HepG2 (cell line): ENCODE data around the gene REP15. TPM values are rescaled to one million over a fixed set of nuclear protein-coding genes. Genes with fewer than 3 reads are reported as not detected.

ENCODE experiments used
- ATAC-seq: fragments of 200-7000 bp; cut with Tn5 transposase; 3 replicates; pipeline ENCODE4 v1.9.1; 2020; ENCODE audit warnings: mild to moderate bottlenecking, moderate library complexity
- BruUV-seq: library from RNA; stranded (reverse); fragments of 400-500 nt; replicated peaks from 2 replicates; lab custom pipeline; 2021; lab: Mats Ljungman, UMichigan
- CTCF ChIA-PET: fragments of 300-600 bp; formaldehyde crosslinking; extraction: SDS; loops from one replicate; lab custom pipeline; 2021; ENCODE audit warnings: low total read pairs, inconsistent platforms, low intra/inter-chr PET ratio; lab: Yijun Ruan, JAX
- POLR2A ChIA-PET: fragments of 350-600 bp; sonication (Branson Sonifier 250); formaldehyde crosslinking; loops from one replicate; lab custom pipeline; 2020; ENCODE audit warnings: antibody characterized with exemption, inconsistent platforms; lab: Yijun Ruan, JAX
- DNase-seq: peaks from one replicate; pipeline ENCODE4 v3.0.0-alpha.2; 2015; ENCODE audit warnings: low spot score
- FAIRE-seq: peaks from 3 replicates; lab custom pipeline; 2011; peaks lifted over from hg19 to GRCh38; lab: Jason Lieb, UNC
- H2AFZ ChIP-seq: one replicate; pipeline ENCODE4 v1.6.1; 2011; ENCODE audit warnings: low read length, inconsistent platforms
- H3K27ac ChIP-seq: fragments of 300-600 bp; 3 replicates; pipeline ENCODE4 v1.8.0; 2011; ENCODE audit warnings: mixed run types, mild to moderate bottlenecking, mixed read lengths, low read length, inconsistent platforms; ENCODE audit not compliant: insufficient read depth; ENCODE audit errors: extremely low read length
- H3K27me3 ChIP-seq, 2 experiments: fragments of 200-600 bp in 1 of 2; 2 replicates in 1 of 2; 3 replicates in 1 of 2; pipeline versions ENCODE4 v1.6.0 to v1.8.0; 2011; ENCODE audit warnings: low read length in 2 of 2, mild to moderate bottlenecking in 2 of 2, moderate library complexity in 2 of 2, inconsistent platforms in 1 of 2; ENCODE audit not compliant: insufficient read depth in 2 of 2, control insufficient read depth in 1 of 2
- H3K36me3 ChIP-seq, 2 experiments: fragments of 200-600 bp in 1 of 2; replicated peaks in 1 of 2; 2 replicates in 1 of 2; 3 replicates in 1 of 2; pipeline versions ENCODE4 v1.5.1 to v1.8.0; 2011; ENCODE audit warnings: low read length in 2 of 2, inconsistent platforms in 1 of 2; ENCODE audit not compliant: insufficient read depth in 2 of 2, control insufficient read depth in 1 of 2
- H3K4me1 ChIP-seq: 2 replicates; pipeline ENCODE4 v1.5.1; 2012; ENCODE audit warnings: low read length, inconsistent platforms; ENCODE audit not compliant: insufficient read depth
- H3K4me2 ChIP-seq: 2 replicates; pipeline ENCODE4 v1.6.0; 2011; ENCODE audit warnings: low read depth, low read length, inconsistent platforms
- H3K4me3 ChIP-seq, 3 experiments: fragments of 200-600 bp in 1 of 3; sonication (generic), shearing (Covaris generic) in 1 of 3; replicated peaks in 1 of 3; 2 replicates each; pipeline ENCODE4 v1.5.1; 2011 to 2016; ENCODE audit warnings: low read length in 3 of 3, inconsistent platforms in 2 of 3, low read depth in 2 of 3, mild to moderate bottlenecking in 2 of 3, control low read depth in 1 of 3, mixed read lengths in 1 of 3; ENCODE audit not compliant: insufficient read depth in 1 of 3
- H3K79me2 ChIP-seq: one replicate; pipeline ENCODE4 v1.6.1; 2011; ENCODE audit warnings: low read length, inconsistent platforms; ENCODE audit not compliant: insufficient read depth
- H3K9ac ChIP-seq: 2 replicates; pipeline ENCODE4 v1.6.0; 2011; ENCODE audit warnings: mild to moderate bottlenecking, low read depth, low read length, inconsistent platforms; ENCODE audit not compliant: insufficient read depth
- H3K9me3 ChIP-seq: 2 replicates; pipeline ENCODE4 v1.5.1; 2012; ENCODE audit warnings: mild to moderate bottlenecking, low read length
- H4K20me1 ChIP-seq: 2 replicates; pipeline ENCODE4 v1.6.0; 2011; ENCODE audit warnings: inconsistent platforms, mild to moderate bottlenecking, low read length, moderate library complexity; ENCODE audit not compliant: insufficient read depth
- EP300 ChIP-seq, 3 experiments: sonication (generic) in 1 of 3; formaldehyde crosslinking in 1 of 3; IDR thresholded peaks; 2 replicates each; pipeline versions ENCODE4 v1.5.1 to v1.6.1; 2011 to 2020; ENCODE audit warnings: low read depth in 2 of 3, low read length in 2 of 3, borderline replicate concordance in 1 of 3, improper control_type of control experiment in 1 of 3, mild to moderate bottlenecking in 1 of 3, missing genetic modification reagents in 1 of 3, moderate library complexity in 1 of 3
- HNF4A ChIP-seq: sonication (generic); formaldehyde crosslinking; IDR thresholded peaks from 2 replicates; pipeline ENCODE4 v1.4.0; 2020; ENCODE audit warnings: missing genetic modification reagents
- PLRG1 ChIP-seq: fragments of 450-650 bp; conservative IDR thresholded peaks from 2 replicates; pipeline ENCODE4 v1.6.1; 2016
- PPARG ChIP-seq: conservative IDR thresholded peaks from 2 replicates; pipeline ENCODE4 v1.6.1; 2016; ENCODE audit warnings: missing biosample characterization, missing genetic modification reagents
- SOX5 ChIP-seq: IDR thresholded peaks from 2 replicates; pipeline ENCODE4 v1.6.1; 2016; ENCODE audit warnings: borderline replicate concordance
- ZMYM3 ChIP-seq: sonication (generic); formaldehyde crosslinking; IDR thresholded peaks from 2 replicates; pipeline ENCODE4 v1.5.1; 2020; ENCODE audit warnings: mild to moderate bottlenecking, missing genetic modification reagents
- ZNF205 ChIP-seq: IDR thresholded peaks from 2 replicates; pipeline ENCODE4 v1.6.1; 2018; ENCODE audit warnings: missing biosample characterization, missing genetic modification reagents
- ZNF274 ChIP-seq: sonication (generic); formaldehyde crosslinking; IDR thresholded peaks from 2 replicates; pipeline ENCODE4 v1.5.1; 2020; ENCODE audit warnings: mild to moderate bottlenecking, missing genetic modification reagents
- ZNF550 ChIP-seq: sonication (generic); formaldehyde crosslinking; IDR thresholded peaks from 2 replicates; pipeline ENCODE4 v1.4.0; 2020; ENCODE audit warnings: mild to moderate bottlenecking, missing genetic modification reagents, borderline replicate concordance
- WGBS: methylation state at CpG from one replicate; pipeline ENCODE4 v1.1.6; 2017; ENCODE audit warnings: low lambda C conversion rate; 5-methylcytosine and 5-hydroxymethylcytosine counted together
- in situ Hi-C: cut with HindIII; loops from 2 replicates; pipeline ENCODE4 v1.10.0; 2017; ENCODE audit warnings: low pct_unique_long_range_greater_than_20kb; ENCODE audit not compliant: extremely low pct_ligation_motif_present
- intact Hi-C: fragments of 100-400 bp; cut with micrococcal nuclease; formaldehyde crosslinking; loops from one replicate; pipeline ENCODE4 v1.10.0; 2022; ENCODE audit not compliant: unreplicated experiment
- polyA plus RNA-seq, 8 experiments: library from polyadenylated mRNA; depleted of rRNA in 3 of 8; stranded (reverse) in 7 of 8; unstranded in 1 of 8; fragments of >200 nt; fragmentation: Illumina TruSeq in 4 of 8; extraction: Trizol in 4 of 8; gene quantifications; 2 replicates each; pipeline versions ENCODE4 v1.2.1 to v1.2.3, GENCODE V29; 2011 to 2016; ENCODE audit warnings: low read depth in 4 of 8, missing spikeins in 1 of 8, mixed read lengths in 1 of 8; ENCODE audit not compliant: insufficient read depth in 1 of 8
- total RNA-seq, 5 experiments: library from RNA; depleted of rRNA; stranded (reverse); fragments of >200 nt; fragmentation: Illumina TruSeq; extraction: Trizol; gene quantifications; 2 replicates each; pipeline ENCODE4 v1.2.3, GENCODE V29; 2016; ENCODE audit warnings: low read depth in 1 of 5
- TF ChIP-seq, protein P1 (sequence below): sonication (generic); formaldehyde crosslinking; IDR thresholded peaks from 2 replicates; pipeline ENCODE4 v1.4.0; 2020; ENCODE audit warnings: missing genetic modification reagents, borderline replicate concordance
- TF ChIP-seq, protein P2 (sequence below): IDR thresholded peaks from 2 replicates; pipeline ENCODE4 v1.4.0; 2020; ENCODE audit warnings: mild to moderate bottlenecking, missing genetic modification reagents
- TF ChIP-seq, protein P3 (sequence below): sonication (generic); formaldehyde crosslinking; IDR thresholded peaks from 2 replicates; pipeline ENCODE4 v1.5.1; 2020; ENCODE audit warnings: mild to moderate bottlenecking, missing genetic modification reagents
- TF ChIP-seq, protein P4 (sequence below): sonication (generic); formaldehyde crosslinking; IDR thresholded peaks from 2 replicates; pipeline ENCODE4 v1.5.0; 2020; ENCODE audit warnings: missing genetic modification reagents, mild to moderate bottlenecking, borderline replicate concordance

The REP15 gene
- total and polyA plus RNA-seq, 2 of the 13 experiments (the other 11 are each of a cell fraction or from before 2014, with no cell fraction given), result 0.12 to 0.64 TPM

DNA sequence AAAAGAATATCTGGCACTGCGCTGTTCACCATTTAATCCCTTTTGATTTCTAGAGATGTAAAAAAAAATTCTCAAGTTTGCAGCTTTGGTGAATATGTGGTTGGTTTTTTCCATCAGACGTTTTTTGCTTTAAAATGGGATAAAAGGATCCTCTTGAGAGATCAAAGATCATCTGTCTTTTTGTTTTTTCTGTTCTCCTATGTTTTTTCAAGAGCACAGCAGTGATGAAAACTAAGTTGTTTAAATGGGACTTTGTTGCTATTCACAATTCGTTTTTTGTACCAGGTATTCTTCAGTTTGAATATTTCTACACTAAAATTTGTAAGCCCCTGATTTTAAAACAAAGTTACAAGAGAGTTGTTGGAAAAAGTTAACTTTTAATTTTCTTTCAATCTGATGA lies 29.7 kb upstream of the REP15 start:
- Histone ChIP-seq H3K9me3 (no peaks in the 10 kb centered on the region), H4K20me1 (no peaks in the 10 kb centered on the region), H2AFZ (no peak overlapping the region), H3K4me2 (peak overlapping the region; percentile 35), H3K27me3 (no peaks in the 10 kb centered on the region), H3K4me1 (peaks cover 18% of the 10 kb centered on the region), H3K27ac (no peak overlapping the region), H3K4me3 (no peak overlapping the region), H3K79me2 (no peaks in the 10 kb centered on the region), H3K36me3 (peaks cover 5 to 14% of the 10 kb centered on the region in 2 experiments; a peak in 4 of 5 replicates), H3K9ac (no peak overlapping the region)
- intact Hi-C loops, result no loop called here
- FAIRE-seq, result no peak
- in situ Hi-C loops, result no loop called here
- ChIA-PET CTCF (no interaction called here), POLR2A (no interaction called here)
- ATAC-seq, result no peak
- BruUV-seq, result no TSS peak
- DNase-seq, result peak; percentile 7
- WGBS, result 36% methylated on average over 3 of the region's 3 CpGs
- peak; percentile 29; the same call in 1 of the 2 replicates for TF ChIP-seq SOX5
- TF ChIP-seq ZNF274 (CRISPR knock-in tag), result no peak
- TF ChIP-seq, protein P1, sequence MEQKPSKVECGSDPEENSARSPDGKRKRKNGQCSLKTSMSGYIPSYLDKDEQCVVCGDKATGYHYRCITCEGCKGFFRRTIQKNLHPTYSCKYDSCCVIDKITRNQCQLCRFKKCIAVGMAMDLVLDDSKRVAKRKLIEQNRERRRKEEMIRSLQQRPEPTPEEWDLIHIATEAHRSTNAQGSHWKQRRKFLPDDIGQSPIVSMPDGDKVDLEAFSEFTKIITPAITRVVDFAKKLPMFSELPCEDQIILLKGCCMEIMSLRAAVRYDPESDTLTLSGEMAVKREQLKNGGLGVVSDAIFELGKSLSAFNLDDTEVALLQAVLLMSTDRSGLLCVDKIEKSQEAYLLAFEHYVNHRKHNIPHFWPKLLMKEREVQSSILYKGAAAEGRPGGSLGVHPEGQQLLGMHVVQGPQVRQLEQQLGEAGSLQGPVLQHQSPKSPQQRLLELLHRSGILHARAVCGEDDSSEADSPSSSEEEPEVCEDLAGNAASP, result no peak
- TF ChIP-seq, protein P2, sequence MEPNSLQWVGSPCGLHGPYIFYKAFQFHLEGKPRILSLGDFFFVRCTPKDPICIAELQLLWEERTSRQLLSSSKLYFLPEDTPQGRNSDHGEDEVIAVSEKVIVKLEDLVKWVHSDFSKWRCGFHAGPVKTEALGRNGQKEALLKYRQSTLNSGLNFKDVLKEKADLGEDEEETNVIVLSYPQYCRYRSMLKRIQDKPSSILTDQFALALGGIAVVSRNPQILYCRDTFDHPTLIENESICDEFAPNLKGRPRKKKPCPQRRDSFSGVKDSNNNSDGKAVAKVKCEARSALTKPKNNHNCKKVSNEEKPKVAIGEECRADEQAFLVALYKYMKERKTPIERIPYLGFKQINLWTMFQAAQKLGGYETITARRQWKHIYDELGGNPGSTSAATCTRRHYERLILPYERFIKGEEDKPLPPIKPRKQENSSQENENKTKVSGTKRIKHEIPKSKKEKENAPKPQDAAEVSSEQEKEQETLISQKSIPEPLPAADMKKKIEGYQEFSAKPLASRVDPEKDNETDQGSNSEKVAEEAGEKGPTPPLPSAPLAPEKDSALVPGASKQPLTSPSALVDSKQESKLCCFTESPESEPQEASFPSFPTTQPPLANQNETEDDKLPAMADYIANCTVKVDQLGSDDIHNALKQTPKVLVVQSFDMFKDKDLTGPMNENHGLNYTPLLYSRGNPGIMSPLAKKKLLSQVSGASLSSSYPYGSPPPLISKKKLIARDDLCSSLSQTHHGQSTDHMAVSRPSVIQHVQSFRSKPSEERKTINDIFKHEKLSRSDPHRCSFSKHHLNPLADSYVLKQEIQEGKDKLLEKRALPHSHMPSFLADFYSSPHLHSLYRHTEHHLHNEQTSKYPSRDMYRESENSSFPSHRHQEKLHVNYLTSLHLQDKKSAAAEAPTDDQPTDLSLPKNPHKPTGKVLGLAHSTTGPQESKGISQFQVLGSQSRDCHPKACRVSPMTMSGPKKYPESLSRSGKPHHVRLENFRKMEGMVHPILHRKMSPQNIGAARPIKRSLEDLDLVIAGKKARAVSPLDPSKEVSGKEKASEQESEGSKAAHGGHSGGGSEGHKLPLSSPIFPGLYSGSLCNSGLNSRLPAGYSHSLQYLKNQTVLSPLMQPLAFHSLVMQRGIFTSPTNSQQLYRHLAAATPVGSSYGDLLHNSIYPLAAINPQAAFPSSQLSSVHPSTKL, result peak; percentile 23; the same call in 1 of the 2 replicates
- TF ChIP-seq HNF4A (CRISPR knock-in tag), result peak; percentile 50
- peak in 1 of 2 experiments; percentile 15; a peak in 1 of 4 replicates for TF ChIP-seq EP300 (IDR thresholded peaks at IDR 0.05; ENCODE audit: low read depth in 2 of 2, low read length in 2 of 2)
- TF ChIP-seq EP300 (CRISPR knock-in tag; IDR thresholded peaks at IDR 0.05; ENCODE audit: borderline replicate concordance), result no peak
- TF ChIP-seq ZNF550 (CRISPR knock-in tag), result no peak
- TF ChIP-seq ZNF205 (CRISPR knock-in tag), result no peak
- TF ChIP-seq, protein P3, sequence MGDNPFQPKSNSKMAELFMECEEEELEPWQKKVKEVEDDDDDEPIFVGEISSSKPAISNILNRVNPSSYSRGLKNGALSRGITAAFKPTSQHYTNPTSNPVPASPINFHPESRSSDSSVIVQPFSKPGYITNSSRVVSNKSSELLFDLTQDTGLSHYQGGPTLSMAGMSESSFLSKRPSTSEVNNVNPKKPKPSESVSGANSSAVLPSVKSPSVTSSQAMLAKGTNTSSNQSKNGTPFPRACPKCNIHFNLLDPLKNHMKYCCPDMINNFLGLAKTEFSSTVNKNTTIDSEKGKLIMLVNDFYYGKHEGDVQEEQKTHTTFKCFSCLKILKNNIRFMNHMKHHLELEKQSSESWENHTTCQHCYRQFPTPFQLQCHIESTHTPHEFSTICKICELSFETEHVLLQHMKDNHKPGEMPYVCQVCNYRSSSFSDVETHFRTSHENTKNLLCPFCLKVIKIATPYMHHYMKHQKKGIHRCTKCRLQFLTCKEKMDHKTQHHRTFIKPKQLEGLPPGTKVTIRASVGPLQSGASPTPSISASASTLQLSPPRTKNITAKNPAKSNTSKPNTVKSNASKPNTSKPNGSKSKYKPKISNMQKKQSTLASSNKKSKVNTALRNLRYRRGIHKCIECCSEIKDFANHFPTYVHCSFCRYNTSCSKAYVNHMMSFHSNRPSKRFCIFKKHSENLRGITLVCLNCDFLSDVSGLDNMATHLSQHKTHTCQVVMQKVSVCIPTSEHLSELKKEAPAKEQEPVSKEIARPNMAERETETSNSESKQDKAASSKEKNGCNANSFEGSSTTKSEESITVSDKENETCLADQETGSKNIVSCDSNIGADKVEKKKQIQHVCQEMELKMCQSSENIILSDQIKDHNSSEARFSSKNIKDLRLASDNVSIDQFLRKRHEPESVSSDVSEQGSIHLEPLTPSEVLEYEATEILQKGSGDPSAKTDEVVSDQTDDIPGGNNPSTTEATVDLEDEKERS, result no peak
- no peak for TF ChIP-seq PLRG1
- no peak for TF ChIP-seq PPARG (CRISPR knock-in tag)
- TF ChIP-seq ZMYM3 (CRISPR knock-in tag), result no peak
- TF ChIP-seq, protein P4, sequence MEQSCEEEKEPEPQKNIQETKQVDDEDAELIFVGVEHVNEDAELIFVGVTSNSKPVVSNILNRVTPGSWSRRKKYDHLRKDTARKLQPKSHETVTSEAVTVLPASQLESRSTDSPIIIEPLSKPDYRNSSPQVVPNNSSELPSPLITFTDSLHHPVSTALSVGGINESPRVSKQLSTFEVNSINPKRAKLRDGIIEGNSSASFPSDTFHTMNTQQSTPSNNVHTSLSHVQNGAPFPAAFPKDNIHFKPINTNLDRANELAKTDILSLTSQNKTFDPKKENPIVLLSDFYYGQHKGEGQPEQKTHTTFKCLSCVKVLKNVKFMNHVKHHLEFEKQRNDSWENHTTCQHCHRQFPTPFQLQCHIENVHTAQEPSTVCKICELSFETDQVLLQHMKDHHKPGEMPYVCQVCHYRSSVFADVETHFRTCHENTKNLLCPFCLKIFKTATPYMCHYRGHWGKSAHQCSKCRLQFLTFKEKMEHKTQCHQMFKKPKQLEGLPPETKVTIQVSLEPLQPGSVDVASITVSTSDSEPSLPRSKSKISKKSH, result no peak
